CD8-positive, alpha-beta memory T cell (primary cell): ENCODE data around the gene LRP8. TPM values are rescaled to one million over a fixed set of nuclear protein-coding genes. Genes with fewer than 3 reads are reported as not detected.

Experiments
- CTCF ChIA-PET: fragments of 350-600 bp; sonication (Branson Sonifier 250); formaldehyde crosslinking; loops from one replicate; lab custom pipeline; 2021; ENCODE audit warnings: antibody characterized with exemption; lab: Charles Lee
- POLR2A ChIA-PET: fragments of 350-600 bp; sonication (Branson Sonifier 250); formaldehyde crosslinking; loops from one replicate; lab custom pipeline; 2021; ENCODE audit warnings: antibody characterized with exemption; lab: Charles Lee
- DNase-seq, 5 donors: peaks; one replicate each; pipeline versions ENCODE4 v3.0.0 to v3.0.0-alpha.2; 2020 to 2022; ENCODE audit warnings: mixed read lengths in 1 of 5
- H3K27ac ChIP-seq: one replicate; pipeline ENCODE4 v1.7.0; 2013; ENCODE audit warnings: low read depth, mild to moderate bottlenecking, low read length, moderate library complexity
- H3K27me3 ChIP-seq: 2 replicates; pipeline ENCODE4 v1.7.0; 2013; ENCODE audit warnings: low read length, mild to moderate bottlenecking; ENCODE audit not compliant: insufficient read depth, poor library complexity, severe bottlenecking
- H3K36me3 ChIP-seq: 2 replicates; pipeline ENCODE4 v1.7.0; 2013; ENCODE audit warnings: mild to moderate bottlenecking, low read length, moderate library complexity; ENCODE audit not compliant: insufficient read depth
- H3K4me1 ChIP-seq: 2 replicates; pipeline ENCODE4 v1.7.0; 2013; ENCODE audit warnings: mild to moderate bottlenecking, low read length, moderate library complexity; ENCODE audit not compliant: insufficient read depth
- H3K4me3 ChIP-seq: 2 replicates; pipeline ENCODE4 v1.7.0; 2013; ENCODE audit warnings: mild to moderate bottlenecking, low read length
- H3K9me3 ChIP-seq: 2 replicates; pipeline ENCODE4 v1.7.0; 2013; ENCODE audit warnings: mild to moderate bottlenecking, low read length
- H3K27ac Mint-ChIP-seq, 8 donors: one replicate each; pipeline ENCODE4 v1.8.0; 2020 to 2021; ENCODE audit warnings: mixed read lengths in 8 of 8, mild to moderate bottlenecking in 6 of 8, inconsistent platforms in 3 of 8, moderate library complexity in 3 of 8
- H3K27me3 Mint-ChIP-seq, 2 donors: one replicate each; pipeline ENCODE4 v1.8.0; 2020 to 2021; ENCODE audit warnings: mixed read lengths in 2 of 2, mild to moderate bottlenecking in 1 of 2, moderate library complexity in 1 of 2
- H3K36me3 Mint-ChIP-seq, 3 donors: one replicate each; pipeline ENCODE4 v1.8.0; 2020 to 2021; ENCODE audit warnings: mixed read lengths in 3 of 3, inconsistent platforms in 1 of 3, mild to moderate bottlenecking in 1 of 3
- H3K4me1 Mint-ChIP-seq, 3 donors: one replicate each; pipeline ENCODE4 v1.8.0; 2020 to 2021; ENCODE audit warnings: mixed read lengths in 3 of 3, inconsistent platforms in 1 of 3, mild to moderate bottlenecking in 1 of 3
- H3K4me3 Mint-ChIP-seq, 7 donors: one replicate each; pipeline ENCODE4 v1.8.0; 2020 to 2021; ENCODE audit warnings: mixed read lengths in 7 of 7, mild to moderate bottlenecking in 6 of 7, moderate library complexity in 4 of 7, inconsistent platforms in 2 of 7
- H3K9me3 Mint-ChIP-seq, 5 donors: one replicate each; pipeline ENCODE4 v1.8.0; 2020 to 2022; ENCODE audit warnings: mixed read lengths in 5 of 5, mild to moderate bottlenecking in 3 of 5, moderate library complexity in 2 of 5, inconsistent platforms in 1 of 5
- polyA plus RNA-seq: library from polyadenylated mRNA; unstranded; fragments of 300-500 nt; fragmentation: Illumina TruSeq; gene quantifications from one replicate; pipeline ENCODE4 v1.2.3, GENCODE V29; 2021
- total RNA-seq, 2 experiments: library from RNA; stranded (reverse); gene quantifications; one replicate each; pipeline ENCODE4 v1.2.3, GENCODE V29; 2021

The LRP8 gene
- total and polyA plus RNA-seq, 3 experiments from 2014 or later, result 2.7 to 49.7 (median 48.7) TPM

GRCh38 chr1:53371121-53371666 is 43.3 kb upstream of the LRP8 start:
- H3K36me3 ChIP-seq, result no peaks in the 10 kb centered on the region
- H3K9me3 Mint-ChIP-seq, result no peaks in the 10 kb centered on the region
- peaks cover 24% of the 10 kb centered on the region for H3K4me1 ChIP-seq
- no peaks in the 10 kb centered on the region for H3K9me3 ChIP-seq
- DNase-seq, result no peak
- H3K27ac Mint-ChIP-seq, result no peak overlapping the region
- H3K4me3 Mint-ChIP-seq, result no peak overlapping the region
- no peak overlapping the region for H3K4me3 ChIP-seq
- H3K27ac ChIP-seq, result no peak overlapping the region
- POLR2A ChIA-PET, result no interaction called here
- H3K27me3 Mint-ChIP-seq, result peaks cover 0 to 4% of the 10 kb centered on the region in 2 donors
- H3K36me3 Mint-ChIP-seq, result no peaks in the 10 kb centered on the region
- CTCF ChIA-PET, result interaction anchor here (1.1 kb wide), 1 partner anchor 22 kb away, joined by 3 read pairs; no protein-coding TSS in a partner anchor
- H3K4me1 Mint-ChIP-seq, result peaks cover 11 to 23% (median 18%) of the 10 kb centered on the region in 3 donors
- H3K27me3 ChIP-seq, result no peaks in the 10 kb centered on the region

DNA sequence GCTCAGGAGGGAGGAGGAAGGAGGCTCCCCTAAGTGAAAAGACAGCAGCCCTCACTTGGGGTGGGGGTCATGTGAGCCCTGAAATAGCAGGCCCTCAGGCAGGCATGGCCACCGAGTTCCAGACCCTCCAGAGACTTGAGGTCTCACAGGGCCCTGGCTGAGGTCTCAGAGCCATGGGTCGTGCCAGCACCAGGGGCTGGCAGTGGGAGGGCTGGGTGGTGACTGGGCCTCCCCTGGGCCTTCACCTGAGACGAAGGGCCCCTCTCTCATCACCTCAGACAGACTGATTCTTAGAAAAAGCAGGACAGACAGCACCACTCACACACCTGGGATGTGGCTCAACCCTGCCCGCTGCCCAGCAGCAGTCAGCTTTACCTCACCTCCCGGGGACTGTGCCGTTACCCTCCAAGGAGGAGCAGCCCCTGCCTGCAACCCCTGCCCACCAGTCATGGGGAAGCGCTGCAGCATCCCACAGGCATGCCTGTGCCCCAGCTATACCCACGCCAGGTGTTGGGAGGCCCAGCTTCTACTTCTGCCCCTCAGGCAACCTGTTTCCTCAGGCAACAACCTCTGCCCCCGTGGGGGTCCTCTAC is 42.6 kb upstream of the LRP8 start:
- Mint-ChIP-seq H3K4me1 (peaks cover 12 to 25% (median 20%) of the 10 kb centered on the region in 3 donors), H3K9me3 (no peaks in the 10 kb centered on the region), H3K4me3 (no peak overlapping the region), H3K27ac (no peak overlapping the region), H3K27me3 (peaks cover 0 to 4% of the 10 kb centered on the region in 2 donors), H3K36me3 (no peaks in the 10 kb centered on the region)
- no peak for DNase-seq
- ChIA-PET CTCF (no interaction called here), POLR2A (no interaction called here)
- Histone ChIP-seq H3K36me3 (no peaks in the 10 kb centered on the region), H3K27ac (no peak overlapping the region), H3K9me3 (no peaks in the 10 kb centered on the region), H3K4me1 (peaks cover 24% of the 10 kb centered on the region), H3K27me3 (no peaks in the 10 kb centered on the region), H3K4me3 (no peak overlapping the region)

DNA sequence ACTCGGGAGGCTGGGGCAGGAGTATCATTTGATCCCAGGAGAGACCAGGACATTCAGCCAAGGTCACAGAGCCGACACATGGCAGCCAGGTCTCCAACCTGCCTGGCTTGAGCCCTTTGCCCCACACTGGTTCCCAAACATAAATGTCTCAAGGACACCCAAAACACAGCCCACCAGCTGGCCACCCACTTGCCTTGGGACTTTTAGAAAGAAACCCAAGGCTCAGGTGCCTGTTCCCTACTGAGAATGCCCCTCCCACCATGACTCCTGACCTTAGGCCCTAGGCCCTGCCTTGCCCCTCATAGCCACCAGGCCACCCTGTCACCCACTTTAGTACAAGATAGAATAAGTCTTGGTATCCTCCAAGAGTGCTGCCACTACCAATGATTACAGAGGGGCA is 41.9 kb upstream of the LRP8 start:
- POLR2A ChIA-PET, result no interaction called here
- H3K27ac ChIP-seq, result no peak overlapping the region
- H3K9me3 ChIP-seq, result no peaks in the 10 kb centered on the region
- H3K4me1 ChIP-seq, result peaks cover 24% of the 10 kb centered on the region
- H3K4me3 ChIP-seq, result no peak overlapping the region
- DNase-seq, result no peak
- no peak overlapping the region for H3K27ac Mint-ChIP-seq
- H3K9me3 Mint-ChIP-seq, result no peaks in the 10 kb centered on the region
- H3K4me1 Mint-ChIP-seq, result peaks cover 12 to 30% (median 23%) of the 10 kb centered on the region in 3 donors
- no peaks in the 10 kb centered on the region for H3K27me3 ChIP-seq
- no peak overlapping the region for H3K4me3 Mint-ChIP-seq
- CTCF ChIA-PET, result interaction anchor here (3.1 kb wide), 1 partner anchor 92 kb away, joined by 13 read pairs; no protein-coding TSS in a partner anchor
- H3K36me3 ChIP-seq, result no peaks in the 10 kb centered on the region
- H3K36me3 Mint-ChIP-seq, result no peaks in the 10 kb centered on the region
- peaks cover 0 to 4% of the 10 kb centered on the region in 2 donors for H3K27me3 Mint-ChIP-seq

DNA sequence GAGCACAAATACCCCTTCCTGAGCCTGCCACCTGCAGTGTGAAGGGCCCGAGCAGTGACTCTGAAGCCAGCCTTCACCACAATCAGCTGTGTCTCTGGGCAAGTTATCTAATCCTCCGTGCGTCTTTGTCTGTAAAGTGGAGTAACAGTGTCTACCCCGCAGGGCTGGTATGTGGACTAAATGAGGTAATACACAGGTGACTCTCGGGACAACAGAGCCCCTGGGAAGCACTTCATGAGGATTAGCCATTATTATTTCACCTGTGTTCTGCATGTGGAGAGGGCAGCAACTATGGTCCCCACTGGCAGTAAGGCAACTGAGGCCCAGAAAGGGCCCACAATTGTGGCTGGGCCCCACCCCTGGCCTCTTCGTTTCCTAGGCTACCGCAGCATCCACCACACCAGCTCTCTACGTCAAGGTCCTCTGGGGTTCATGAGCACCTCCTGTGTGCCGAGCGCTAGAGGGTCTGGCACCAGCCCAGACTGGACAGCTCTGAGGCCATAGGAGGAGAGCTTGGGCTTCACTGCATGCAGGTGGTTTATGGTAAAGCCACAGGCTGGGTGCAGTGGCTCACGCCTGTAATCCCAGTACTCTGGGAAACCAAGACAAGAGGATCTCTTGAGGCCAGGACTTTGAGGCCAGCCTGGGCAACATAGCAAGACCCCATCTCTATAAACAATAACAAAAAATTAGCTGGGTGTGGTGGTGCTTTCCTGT is 41.3 kb upstream of the LRP8 start:
- Histone ChIP-seq H3K9me3 (no peaks in the 10 kb centered on the region), H3K27me3 (no peaks in the 10 kb centered on the region), H3K4me3 (no peak overlapping the region), H3K4me1 (peaks cover 24% of the 10 kb centered on the region), H3K27ac (no peak overlapping the region), H3K36me3 (no peaks in the 10 kb centered on the region)
- DNase-seq, result no peak
- peaks cover 12 to 30% (median 23%) of the 10 kb centered on the region in 3 donors for H3K4me1 Mint-ChIP-seq
- no peaks in the 10 kb centered on the region for H3K36me3 Mint-ChIP-seq
- H3K9me3 Mint-ChIP-seq, result no peaks in the 10 kb centered on the region
- peaks cover 2 to 4% of the 10 kb centered on the region in 2 donors for H3K27me3 Mint-ChIP-seq
- ChIA-PET CTCF (interaction anchor here (2.4 to 3.1 kb wide), 2 partner anchors 43 to 91 kb away, joined by 5 to 13 read pairs; no protein-coding TSS in a partner anchor), POLR2A (interaction anchor here (1.3 kb wide), 1 partner anchor 43 kb away, joined by 4 read pairs; no protein-coding TSS in a partner anchor)
- peak overlapping the region in 1 of 7 donors; percentile 15 for H3K4me3 Mint-ChIP-seq
- H3K27ac Mint-ChIP-seq, result peak overlapping the region in 3 of 8 donors; percentile 33 to 84 (median 60)

- H3K27ac Mint-ChIP-seq, result peak overlapping the region; percentile 62 to 95 (median 91)
- CTCF ChIA-PET, result interaction anchor here (0.8 to 3.1 kb wide), 5 partner anchors 25 to 90 kb away, joined by 3 to 13 read pairs (median 3); partner anchors contain the start of gene LRP8
- DNase-seq, result no peak
- H3K27me3 ChIP-seq, result no peaks in the 10 kb centered on the region
- no peaks in the 10 kb centered on the region for H3K9me3 Mint-ChIP-seq
- peaks cover 4 to 9% of the 10 kb centered on the region in 2 donors for H3K27me3 Mint-ChIP-seq
- H3K4me1 ChIP-seq, result peaks cover 24% of the 10 kb centered on the region
- no peak overlapping the region for H3K27ac ChIP-seq
- POLR2A ChIA-PET, result interaction anchor here (1.3 kb wide), 1 partner anchor 42 kb away, joined by 4 read pairs; no protein-coding TSS in a partner anchor
- H3K4me3 Mint-ChIP-seq, result peak overlapping the region; percentile 48 to 89 (median 83)
- H3K36me3 ChIP-seq, result no peaks in the 10 kb centered on the region
- H3K36me3 Mint-ChIP-seq, result no peaks in the 10 kb centered on the region
- no peaks in the 10 kb centered on the region for H3K9me3 ChIP-seq
- H3K4me1 Mint-ChIP-seq, result peaks cover 12 to 30% (median 23%) of the 10 kb centered on the region in 3 donors
- peak overlapping the region; percentile 50 for H3K4me3 ChIP-seq
Observed at GRCh38 chr1:53368314-53369033, 40.6 kb upstream of the LRP8 start.

DNA sequence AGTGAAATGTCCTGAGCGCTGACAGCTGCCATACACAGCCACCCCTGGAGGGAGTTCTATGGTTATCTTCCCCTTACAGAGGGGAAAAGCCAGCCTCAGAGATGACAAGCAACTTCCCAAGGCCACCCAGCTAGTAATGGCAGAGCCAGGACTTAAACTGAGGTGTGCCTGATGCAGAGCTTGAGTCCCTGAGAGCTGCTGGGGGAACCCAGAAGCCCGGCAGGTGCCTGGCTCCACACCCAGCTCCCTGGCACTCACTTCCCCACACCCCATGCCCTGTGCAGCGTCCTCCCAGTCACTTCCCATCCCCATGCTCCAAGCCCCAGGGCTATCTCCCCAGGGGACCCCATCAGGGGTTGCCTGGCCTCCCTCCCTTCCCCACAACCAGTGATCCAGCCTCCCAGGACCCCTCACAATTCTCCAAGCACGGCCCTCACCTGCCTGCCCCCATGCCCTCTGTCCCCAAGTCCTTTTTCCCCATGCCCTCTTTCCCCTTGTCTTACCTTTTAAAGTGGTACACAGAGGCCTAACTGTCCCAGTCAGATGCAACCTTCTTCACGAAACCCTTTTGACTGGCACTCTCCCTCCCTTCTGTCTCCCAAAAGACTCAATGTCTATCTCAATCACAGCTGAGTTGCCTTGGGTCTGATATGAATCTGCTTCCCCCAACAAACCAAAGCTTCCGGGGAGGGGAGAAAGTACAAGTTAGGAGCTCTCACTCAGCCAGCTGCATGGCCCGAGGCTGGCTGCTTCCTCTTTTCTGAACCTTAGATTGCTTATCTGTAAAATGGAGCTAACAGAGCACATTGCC is 39.8 kb upstream of the LRP8 start:
- H3K27me3 Mint-ChIP-seq, result peaks cover 4 to 13% of the 10 kb centered on the region in 2 donors

More for the DNA sequence above, 39.8 kb upstream of the LRP8 start:
- H3K27ac Mint-ChIP-seq, result peak overlapping the region; percentile 62 to 95 (median 91)
- peak overlapping the region; percentile 48 to 89 (median 83) for H3K4me3 Mint-ChIP-seq
- ChIA-PET POLR2A (interaction anchor here (1.3 kb wide), 1 partner anchor 42 kb away, joined by 4 read pairs; no protein-coding TSS in a partner anchor), CTCF (interaction anchor here (0.8 to 3.1 kb wide), 5 partner anchors 26 to 89 kb away, joined by 3 to 13 read pairs (median 3); partner anchors contain the start of gene LRP8)
- peak overlapping the region; percentile 50 for H3K4me3 ChIP-seq
- H3K36me3 Mint-ChIP-seq, result no peaks in the 10 kb centered on the region
- peaks cover 24% of the 10 kb centered on the region for H3K4me1 ChIP-seq
- DNase-seq, result peak in 3 of 5 donors; percentile 12 to 55 (median 17)
- no peaks in the 10 kb centered on the region for H3K36me3 ChIP-seq
- no peaks in the 10 kb centered on the region for H3K27me3 ChIP-seq
- peaks cover 12 to 30% (median 23%) of the 10 kb centered on the region in 3 donors for H3K4me1 Mint-ChIP-seq
- H3K9me3 ChIP-seq, result no peaks in the 10 kb centered on the region
- H3K9me3 Mint-ChIP-seq, result no peaks in the 10 kb centered on the region
- H3K27ac ChIP-seq, result no peak overlapping the region
